Caco-2 (cell line): ENCODE measurements around the gene ZBED4. TPM values are rescaled to one million over a fixed set of nuclear protein-coding genes. Genes with fewer than 3 reads are reported as not detected.

Source experiments
- BruUV-seq: library from RNA; stranded (reverse); fragments of 400-500 nt; replicated peaks from 2 replicates; lab custom pipeline; 2021; lab: Mats Ljungman, UMichigan
- CTCF ChIA-PET: fragments of 300-600 bp; sonication (Branson Sonifier 250); formaldehyde crosslinking; loops from one replicate; lab custom pipeline; 2022; ENCODE audit warnings: antibody characterized with exemption; lab: Charles Lee
- POLR2A ChIA-PET: fragments of 300-600 bp; sonication (Branson Sonifier 250); formaldehyde crosslinking; loops from one replicate; lab custom pipeline; 2022; ENCODE audit warnings: antibody characterized with exemption; lab: Charles Lee
- DNase-seq, 2 experiments: peaks; one replicate each; pipeline versions ENCODE4 v3.0.0 to v3.0.0-alpha.2; 2020 to 2022
- H3K27me3 ChIP-seq: replicated peaks from 2 replicates; pipeline ENCODE4 v1.6.0; 2011; ENCODE audit warnings: low read length; ENCODE audit not compliant: control insufficient read depth, insufficient read depth
- H3K36me3 ChIP-seq: 2 replicates; pipeline ENCODE4 v1.5.1; 2011; ENCODE audit warnings: low read length; ENCODE audit not compliant: control insufficient read depth, insufficient read depth
- H3K4me1 ChIP-seq: fragments of 250-450 bp; sonication (Bioruptor Pico); 2 replicates; pipeline ENCODE4 v1.5.1; 2020; ENCODE audit warnings: mild to moderate bottlenecking
- H3K4me3 ChIP-seq: 2 replicates; pipeline ENCODE4 v1.5.1; 2011; ENCODE audit warnings: low read depth, mild to moderate bottlenecking, control low read depth, low read length
- H3K9me3 ChIP-seq: fragments of 250-450 bp; sonication (Bioruptor Pico); 2 replicates; pipeline ENCODE4 v1.5.1; 2020; ENCODE audit warnings: mild to moderate bottlenecking, moderate library complexity
- H3K27ac Mint-ChIP-seq: one replicate; pipeline ENCODE4 v1.8.0; 2022; ENCODE audit warnings: mixed read lengths; ENCODE audit not compliant: unreplicated experiment
- H3K27me3 Mint-ChIP-seq: one replicate; pipeline ENCODE4 v1.8.0; 2022; ENCODE audit warnings: mixed read lengths; ENCODE audit not compliant: insufficient read depth, unreplicated experiment
- H3K36me3 Mint-ChIP-seq: one replicate; pipeline ENCODE4 v1.8.0; 2022; ENCODE audit warnings: mild to moderate bottlenecking, mixed read lengths; ENCODE audit not compliant: insufficient read depth, unreplicated experiment
- H3K4me1 Mint-ChIP-seq: one replicate; pipeline ENCODE4 v1.8.0; 2022; ENCODE audit warnings: low read depth, mixed read lengths; ENCODE audit not compliant: unreplicated experiment
- H3K4me3 Mint-ChIP-seq: one replicate; pipeline ENCODE4 v1.8.0; 2022; ENCODE audit warnings: mild to moderate bottlenecking, moderate library complexity, mixed read lengths; ENCODE audit not compliant: unreplicated experiment
- H3K9me3 Mint-ChIP-seq: one replicate; pipeline ENCODE4 v1.8.0; 2022; ENCODE audit warnings: mixed read lengths; ENCODE audit not compliant: unreplicated experiment
- CTCF ChIP-seq, 2 experiments: fragments of 200-600 bp in 1 of 2; IDR thresholded peaks; 1 replicate in 1 of 2; 2 replicates in 1 of 2; pipeline versions ENCODE4 v1.5.1 to v1.8.0; 2011 to 2022; ENCODE audit warnings: antibody characterized with exemption in 1 of 2, control low read depth in 1 of 2, inconsistent platforms in 1 of 2, low read depth in 1 of 2, low read length in 1 of 2, mild to moderate bottlenecking in 1 of 2, moderate library complexity in 1 of 2; ENCODE audit not compliant: insufficient read depth in 1 of 2, severe bottlenecking in 1 of 2, unreplicated experiment in 1 of 2
- intact Hi-C: fragments of 100-400 bp; cut with micrococcal nuclease; formaldehyde crosslinking; loops from one replicate; pipeline ENCODE4 v1.10.0; 2022; ENCODE audit not compliant: unreplicated experiment
- total RNA-seq: library from RNA; stranded (reverse); gene quantifications from 2 replicates; pipeline ENCODE4 v1.2.3, GENCODE V29; 2022

Gene ZBED4
- total RNA-seq, 1 experiment from 2014 or later: 17.3 TPM

- H3K36me3 Mint-ChIP-seq: peaks cover 72% of the 10 kb centered on the region
- ChIA-PET POLR2A (no interaction called here), CTCF (no interaction called here)
- intact Hi-C loops: no loop called here
- H3K36me3 ChIP-seq: peaks cover 2% of the 10 kb centered on the region
- H3K27me3 ChIP-seq: no peaks in the 10 kb centered on the region
- no peak overlapping the region for H3K27ac Mint-ChIP-seq
- no peaks in the 10 kb centered on the region for H3K27me3 Mint-ChIP-seq
- H3K9me3 Mint-ChIP-seq: no peaks in the 10 kb centered on the region
- H3K4me1 ChIP-seq: no peaks in the 10 kb centered on the region
- no peak for DNase-seq
- H3K4me1 Mint-ChIP-seq: no peaks in the 10 kb centered on the region
- TF ChIP-seq CTCF (IDR thresholded peaks at IDR 0.05; ENCODE audit: insufficient read depth in 1 of 2, low read depth in 1 of 2, low read length in 1 of 2, severe bottlenecking in 1 of 2, unreplicated experiment in 1 of 2): no peak
- no peak overlapping the region for H3K4me3 Mint-ChIP-seq
- no peaks in the 10 kb centered on the region for H3K9me3 ChIP-seq
- no peak overlapping the region for H3K4me3 ChIP-seq
- no TSS peak for BruUV-seq
Observed at GRCh38 chr22:49885881-49886280, 32.2 kb downstream of the ZBED4 start.

GRCh38 chr22:49886346-49887063, 32.9 kb downstream of the ZBED4 start:
- CTCF ChIA-PET: no interaction called here

GRCh38 chr22:49887064-49887451, 33.4 kb downstream of the ZBED4 start:
- Mint-ChIP-seq H3K27ac (no peak overlapping the region), H3K36me3 (peaks cover 77% of the 10 kb centered on the region), H3K9me3 (no peaks in the 10 kb centered on the region), H3K4me3 (no peak overlapping the region), H3K4me1 (no peaks in the 10 kb centered on the region), H3K27me3 (no peaks in the 10 kb centered on the region)
- BruUV-seq: no TSS peak
- no peaks in the 10 kb centered on the region for H3K27me3 ChIP-seq
- intact Hi-C loops: no loop called here
- H3K9me3 ChIP-seq: no peaks in the 10 kb centered on the region
- ChIA-PET CTCF (no interaction called here), POLR2A (no interaction called here)
- peaks cover 2% of the 10 kb centered on the region for H3K36me3 ChIP-seq
- no peak overlapping the region for H3K4me3 ChIP-seq
- no peak for DNase-seq
- no peaks in the 10 kb centered on the region for H3K4me1 ChIP-seq
- no peak for TF ChIP-seq CTCF (IDR thresholded peaks at IDR 0.05; ENCODE audit: insufficient read depth in 1 of 2, low read depth in 1 of 2, low read length in 1 of 2, severe bottlenecking in 1 of 2, unreplicated experiment in 1 of 2)

More at GRCh38 chr22:49886346-49887063, 32.9 kb downstream of the ZBED4 start:
- peaks cover 78% of the 10 kb centered on the region for H3K36me3 Mint-ChIP-seq
- no peak for TF ChIP-seq CTCF (IDR thresholded peaks at IDR 0.05; ENCODE audit: insufficient read depth in 1 of 2, low read depth in 1 of 2, low read length in 1 of 2, severe bottlenecking in 1 of 2, unreplicated experiment in 1 of 2)
- DNase-seq: no peak
- H3K4me1 ChIP-seq: no peaks in the 10 kb centered on the region
- BruUV-seq: no TSS peak
- H3K36me3 ChIP-seq: peaks cover 2% of the 10 kb centered on the region
- intact Hi-C loops: no loop called here
- POLR2A ChIA-PET: no interaction called here
- H3K4me1 Mint-ChIP-seq: no peaks in the 10 kb centered on the region
- no peak overlapping the region for H3K4me3 Mint-ChIP-seq
- H3K27me3 ChIP-seq: no peaks in the 10 kb centered on the region
- no peaks in the 10 kb centered on the region for H3K9me3 Mint-ChIP-seq
- no peak overlapping the region for H3K27ac Mint-ChIP-seq
- no peak overlapping the region for H3K4me3 ChIP-seq
- no peaks in the 10 kb centered on the region for H3K9me3 ChIP-seq
- H3K27me3 Mint-ChIP-seq: no peaks in the 10 kb centered on the region
